ENCODE data around the gene OLFM2. TPM values are rescaled to one million over a fixed set of nuclear protein-coding genes. Genes with fewer than 3 reads are reported as not detected.
A peak's percentile ranks its signal among the peaks of the same experiment; 100 is the strongest.
"Not testable (repeated sequence)": the region's sequence is repeated elsewhere in the genome, so short reads cannot be mapped to it uniquely, and the experiment has no call there.

The OLFM2 gene
- total and polyA plus RNA-seq, 2 experiments from 2014 or later, result 58.1 to 117 TPM

- peak; percentile 59 to 84 for TF ChIP-seq CTCF (conservative IDR thresholded peaks at IDR 0.05; ENCODE audit: low read depth in 2 of 2)
- TF ChIP-seq STAT1 (IDR thresholded peaks at IDR 0.05; ENCODE audit: unreplicated experiment), result no peak
- no peak for TF ChIP-seq POLR2AphosphoS5 (IDR thresholded peaks at IDR 0.05; ENCODE audit: low read depth)
- TF ChIP-seq EZH2phosphoT487 (IDR thresholded peaks at IDR 0.05; ENCODE audit: unreplicated experiment), result no peak
- no peak for TF ChIP-seq NANOG (IDR thresholded peaks at IDR 0.05; ENCODE audit: borderline replicate concordance)
Observed at GRCh38 chr19:9847087-9847671, 89.1 kb downstream of the OLFM2 start (continued).

GRCh38 chr19:9843626-9844273, 92.6 kb downstream of the OLFM2 start:
- not testable (repeated sequence) for H2AFZ ChIP-seq; H3F3A ChIP-seq (replicated peaks; ENCODE audit: low read depth); H3K27me3 Mint-ChIP-seq (ENCODE audit: insufficient read depth, low read depth, poor library complexity); ATAC-seq; H3K4me3 ChIP-seq; H3K4me1 Mint-ChIP-seq; H4K20me1 ChIP-seq (replicated peaks; ENCODE audit: insufficient read depth); H3K27ac ChIP-seq (ENCODE audit: low read depth); H3K9me3 Mint-ChIP-seq; H3K4me2 ChIP-seq; H3K36me3 ChIP-seq (ENCODE audit: insufficient read depth); H3K9me2 ChIP-seq (ENCODE audit: insufficient read depth); H3K4me3 Mint-ChIP-seq; H3K27ac Mint-ChIP-seq; DNase-seq (ENCODE audit: low spot score); H3K4me1 ChIP-seq (ENCODE audit: insufficient read depth); H3K79me2 ChIP-seq (replicated peaks; ENCODE audit: insufficient read depth); H3K27me3 ChIP-seq (ENCODE audit: insufficient read depth)
- peaks cover 62% of the 10 kb centered on the region for H3K36me3 Mint-ChIP-seq (ENCODE audit: low read depth)

- no peak overlapping the region for H3K4me3 Mint-ChIP-seq
- H3K27me3 ChIP-seq (ENCODE audit: insufficient read depth), result no peaks in the 10 kb centered on the region
- no peak overlapping the region for H3K27ac Mint-ChIP-seq
- H3K4me1 ChIP-seq (ENCODE audit: insufficient read depth), result no peaks in the 10 kb centered on the region
- H3K4me3 ChIP-seq, result no peak overlapping the region
- peaks cover 4% of the 10 kb centered on the region; the same call in 2 of the 3 replicates for H3K9me3 Mint-ChIP-seq
- no peaks in the 10 kb centered on the region for H3K36me3 ChIP-seq (ENCODE audit: insufficient read depth)
- no peaks in the 10 kb centered on the region for H3K79me2 ChIP-seq (replicated peaks; ENCODE audit: insufficient read depth)
- DNase-seq (ENCODE audit: low spot score), result no peak
- H3K4me2 ChIP-seq, result no peak overlapping the region
- H3K27ac ChIP-seq (ENCODE audit: low read depth), result no peak overlapping the region
- H3K9me2 ChIP-seq (ENCODE audit: insufficient read depth), result no peaks in the 10 kb centered on the region
- no peaks in the 10 kb centered on the region for H3F3A ChIP-seq (replicated peaks; ENCODE audit: low read depth)
- peaks cover 6% of the 10 kb centered on the region; the same call in 1 of the 3 replicates for H3K4me1 Mint-ChIP-seq
- H2AFZ ChIP-seq, result no peak overlapping the region
- peaks cover 4% of the 10 kb centered on the region; the same call in 1 of the 2 replicates for H4K20me1 ChIP-seq (replicated peaks; ENCODE audit: insufficient read depth)
- H3K36me3 Mint-ChIP-seq (ENCODE audit: low read depth), result peaks cover 63% of the 10 kb centered on the region
- ATAC-seq, result no peak
- H3K27me3 Mint-ChIP-seq (ENCODE audit: insufficient read depth, low read depth, poor library complexity), result peaks cover 5% of the 10 kb centered on the region
- TF ChIP-seq NANOG (IDR thresholded peaks at IDR 0.05; ENCODE audit: borderline replicate concordance) (no peak), JUNB (IDR thresholded peaks at IDR 0.05; ENCODE audit: unreplicated experiment) (no peak), EZH2phosphoT487 (IDR thresholded peaks at IDR 0.05; ENCODE audit: unreplicated experiment) (no peak), CTCF (conservative IDR thresholded peaks at IDR 0.05; ENCODE audit: low read depth in 2 of 2) (no peak), ETS1 (IDR thresholded peaks at IDR 0.05) (no peak), ZNF331 (CRISPR knock-in tag; IDR thresholded peaks at IDR 0.05; ENCODE audit: low read depth) (no peak), REST (IDR thresholded peaks at IDR 0.05; ENCODE audit: unreplicated experiment) (no peak), EZH2 (IDR thresholded peaks at IDR 0.05; ENCODE audit: low read depth, unreplicated experiment) (no peak)
Observed at GRCh38 chr19:9842834-9843625, 93.3 kb downstream of the OLFM2 start.
